ENCODE data around the gene NFATC2.

DNA sequence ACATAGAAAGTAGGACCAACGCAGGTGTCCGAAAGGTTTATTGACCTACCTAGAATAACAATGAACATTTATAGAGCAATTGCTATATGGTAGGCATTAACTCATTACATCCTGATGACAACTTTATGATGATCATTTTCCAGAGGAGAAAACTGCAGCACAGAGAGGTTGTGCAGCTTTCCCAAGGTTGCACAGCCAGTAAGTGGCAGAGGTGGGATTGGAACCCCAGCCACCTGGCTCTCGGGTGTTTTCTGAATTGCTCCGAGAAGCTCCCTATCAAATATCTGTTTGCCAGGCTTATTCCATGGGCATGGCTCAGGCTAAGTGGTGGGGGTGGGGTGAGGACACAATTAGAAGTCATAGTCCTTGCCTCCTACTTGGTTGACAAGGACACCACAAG, 24.1 kb upstream of the NFATC2 start:
- TF ChIP-seq POLR2A (IDR thresholded peaks at IDR 0.05; ENCODE audit: low read length) (no peak), GATA1 (IDR thresholded peaks at IDR 0.05; ENCODE audit: low read depth, low read length) (no peak)
